Neural progenitor cell (in vitro differentiated cells): ENCODE data around the gene NRSN2.

ENCODE experiments used
- EZH2 ChIP-seq: fragments of 200-600 bp; sonication (generic); IDR thresholded peaks from 2 replicates; pipeline ENCODE4 v1.6.1; 2017; ENCODE audit warnings: antibody characterized with exemption, mild to moderate bottlenecking, moderate library complexity
- EZH2phosphoT487 ChIP-seq: fragments of 200-600 bp; sonication (generic); IDR thresholded peaks from 2 replicates; pipeline ENCODE4 v1.6.1; 2017; ENCODE audit warnings: antibody characterized with exemption
- TF ChIP-seq, protein P1 (sequence below): fragments of 200-600 bp; sonication (generic); IDR thresholded peaks from 2 replicates; pipeline ENCODE4 v1.5.1; 2017; ENCODE audit warnings: antibody characterized with exemption, mild to moderate bottlenecking

DNA sequence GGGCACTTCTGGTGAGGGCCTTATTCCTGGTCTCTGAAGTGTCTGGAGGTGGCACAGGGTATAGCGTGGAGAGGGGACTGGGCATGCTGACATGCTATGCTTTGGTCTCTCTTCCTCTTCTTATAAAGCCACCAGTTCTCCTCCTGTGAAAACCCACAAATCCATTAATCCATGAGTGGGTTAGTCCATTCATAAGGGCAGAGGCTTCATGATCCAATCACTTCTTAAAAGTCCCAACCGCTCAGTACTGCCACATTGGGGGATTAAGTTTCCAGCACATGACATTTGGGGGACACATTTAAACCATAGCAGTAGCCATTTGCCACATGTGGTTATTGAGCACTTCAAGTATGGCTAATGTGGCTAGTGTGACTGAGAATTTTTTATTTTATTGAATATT, 29.8 kb downstream of the NRSN2 start:
- TF ChIP-seq, protein P1, sequence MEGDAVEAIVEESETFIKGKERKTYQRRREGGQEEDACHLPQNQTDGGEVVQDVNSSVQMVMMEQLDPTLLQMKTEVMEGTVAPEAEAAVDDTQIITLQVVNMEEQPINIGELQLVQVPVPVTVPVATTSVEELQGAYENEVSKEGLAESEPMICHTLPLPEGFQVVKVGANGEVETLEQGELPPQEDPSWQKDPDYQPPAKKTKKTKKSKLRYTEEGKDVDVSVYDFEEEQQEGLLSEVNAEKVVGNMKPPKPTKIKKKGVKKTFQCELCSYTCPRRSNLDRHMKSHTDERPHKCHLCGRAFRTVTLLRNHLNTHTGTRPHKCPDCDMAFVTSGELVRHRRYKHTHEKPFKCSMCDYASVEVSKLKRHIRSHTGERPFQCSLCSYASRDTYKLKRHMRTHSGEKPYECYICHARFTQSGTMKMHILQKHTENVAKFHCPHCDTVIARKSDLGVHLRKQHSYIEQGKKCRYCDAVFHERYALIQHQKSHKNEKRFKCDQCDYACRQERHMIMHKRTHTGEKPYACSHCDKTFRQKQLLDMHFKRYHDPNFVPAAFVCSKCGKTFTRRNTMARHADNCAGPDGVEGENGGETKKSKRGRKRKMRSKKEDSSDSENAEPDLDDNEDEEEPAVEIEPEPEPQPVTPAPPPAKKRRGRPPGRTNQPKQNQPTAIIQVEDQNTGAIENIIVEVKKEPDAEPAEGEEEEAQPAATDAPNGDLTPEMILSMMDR: no peak
- TF ChIP-seq EZH2 (no peak), EZH2phosphoT487 (no peak)
